ENCODE results near the gene DHX57.

DHX57 gene

GRCh38 chr2:38875576-38876367 lies at the start of gene DHX57, which contains the start of gene MORN2:
TSS of gene DHX57 (minus strand) at chr2:38875934. CDS start at chr2:38868405, 7,529 bp downstream.
TSS of gene MORN2 (plus strand) at chr2:38875976.
- H2AFZ ChIP-seq (ENCODE audit: low read length), result peak within 1 kb of the TSS; percentile 98

DNA sequence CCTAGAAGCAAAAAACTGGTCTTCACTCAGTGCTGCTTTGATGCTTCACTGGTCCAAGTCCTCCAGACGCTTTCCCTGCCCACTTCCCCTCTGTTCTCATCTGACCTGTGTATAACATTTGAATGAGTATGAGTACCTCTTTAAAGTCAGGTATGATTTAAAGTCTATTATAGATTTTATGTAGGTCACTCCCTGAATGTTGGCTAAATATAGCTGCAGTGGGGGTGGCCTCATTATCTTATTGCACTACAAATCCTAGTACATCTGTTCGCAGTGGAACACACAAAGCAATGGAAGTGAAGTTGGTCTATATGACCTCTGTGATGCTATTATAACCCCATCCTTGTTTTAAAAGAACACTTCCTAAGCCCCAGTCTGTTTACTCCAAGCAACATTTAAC lies 47.2 kb upstream of the DHX57 start:
- Histone ChIP-seq H3K79me2 (ENCODE audit: low read length) (no peaks in the 10 kb centered on the region), H3K4me1 (ENCODE audit: low read length) (no peaks in the 10 kb centered on the region), H2AFZ (ENCODE audit: low read length) (no peak overlapping the region), H3K27ac (ENCODE audit: low read length) (no peak overlapping the region), H3K9me3 (replicated peaks; ENCODE audit: insufficient read depth, low read length) (no peaks in the 10 kb centered on the region), H4K20me1 (ENCODE audit: insufficient read depth, low read length) (no peaks in the 10 kb centered on the region), H3K4me3 (ENCODE audit: low read length) (no peak overlapping the region), H3K9ac (ENCODE audit: low read length) (no peak overlapping the region), H3K27me3 (replicated peaks; ENCODE audit: insufficient read depth, low read length) (no peaks in the 10 kb centered on the region), H3K4me2 (ENCODE audit: low read depth, low read length) (no peak overlapping the region), H3F3A (ENCODE audit: insufficient read depth, low read length) (no peaks in the 10 kb centered on the region), H3K36me3 (replicated peaks; ENCODE audit: insufficient read depth, low read length) (no peaks in the 10 kb centered on the region), H3K9me2 (replicated peaks; ENCODE audit: insufficient read depth, low read length) (no peaks in the 10 kb centered on the region)
- TF ChIP-seq EZH2 (optimal IDR thresholded peaks at IDR 0.05; ENCODE audit: low read depth, low read length) (no peak), EZH2phosphoT487 (IDR thresholded peaks at IDR 0.05; ENCODE audit: low read length) (no peak), CTCF (IDR thresholded peaks at IDR 0.05; ENCODE audit: low read length) (no peak)
- DNase-seq, result no peak

More at GRCh38 chr2:38875576-38876367, at the start of gene DHX57, which contains the start of gene MORN2:
- no peaks in the 10 kb centered on the region for H3K36me3 ChIP-seq (replicated peaks; ENCODE audit: insufficient read depth, low read length)
- H3K9me3 ChIP-seq (replicated peaks; ENCODE audit: insufficient read depth, low read length), result no peaks in the 10 kb centered on the region
- H3K4me2 ChIP-seq (ENCODE audit: low read depth, low read length), result peak within 1 kb of the TSS; percentile 81
- H3K9ac ChIP-seq (ENCODE audit: low read length), result peak within 1 kb of the TSS; percentile 62
- H3K79me2 ChIP-seq (ENCODE audit: low read length), result peaks cover 11% of the 10 kb centered on the region
- H3K4me3 ChIP-seq (ENCODE audit: low read length), result peak within 1 kb of the TSS; percentile 86
- H3F3A ChIP-seq (ENCODE audit: insufficient read depth, low read length), result no peaks in the 10 kb centered on the region
- DNase-seq, result peak; percentile 82
- TF ChIP-seq CTCF (IDR thresholded peaks at IDR 0.05; ENCODE audit: low read length) (no peak), EZH2 (optimal IDR thresholded peaks at IDR 0.05; ENCODE audit: low read depth, low read length) (no peak), EZH2phosphoT487 (IDR thresholded peaks at IDR 0.05; ENCODE audit: low read length) (no peak)
- H3K9me2 ChIP-seq (replicated peaks; ENCODE audit: insufficient read depth, low read length), result no peaks in the 10 kb centered on the region
- H4K20me1 ChIP-seq (ENCODE audit: insufficient read depth, low read length), result no peaks in the 10 kb centered on the region
- H3K27me3 ChIP-seq (replicated peaks; ENCODE audit: insufficient read depth, low read length), result no peaks in the 10 kb centered on the region
- peaks cover 10% of the 10 kb centered on the region for H3K4me1 ChIP-seq (ENCODE audit: low read length)
- H3K27ac ChIP-seq (ENCODE audit: low read length), result no peak within 1 kb of the TSS

GRCh38 chr2:38922389-38922788 lies 46.7 kb upstream of the DHX57 start:
- H3K4me2 ChIP-seq (ENCODE audit: low read depth, low read length), result no peak overlapping the region
- no peaks in the 10 kb centered on the region for H3K9me3 ChIP-seq (replicated peaks; ENCODE audit: insufficient read depth, low read length)
- no peak overlapping the region for H3K9ac ChIP-seq (ENCODE audit: low read length)
- no peaks in the 10 kb centered on the region for H3K4me1 ChIP-seq (ENCODE audit: low read length)
- no peaks in the 10 kb centered on the region for H3K36me3 ChIP-seq (replicated peaks; ENCODE audit: insufficient read depth, low read length)
- H4K20me1 ChIP-seq (ENCODE audit: insufficient read depth, low read length), result no peaks in the 10 kb centered on the region
- no peaks in the 10 kb centered on the region for H3F3A ChIP-seq (ENCODE audit: insufficient read depth, low read length)
- no peak overlapping the region for H2AFZ ChIP-seq (ENCODE audit: low read length)
- TF ChIP-seq CTCF (IDR thresholded peaks at IDR 0.05; ENCODE audit: low read length), result no peak
- no peaks in the 10 kb centered on the region for H3K27me3 ChIP-seq (replicated peaks; ENCODE audit: insufficient read depth, low read length)
- no peaks in the 10 kb centered on the region for H3K79me2 ChIP-seq (ENCODE audit: low read length)
- no peak overlapping the region for H3K4me3 ChIP-seq (ENCODE audit: low read length)
- H3K9me2 ChIP-seq (replicated peaks; ENCODE audit: insufficient read depth, low read length), result no peaks in the 10 kb centered on the region
- DNase-seq, result no peak
- no peak overlapping the region for H3K27ac ChIP-seq (ENCODE audit: low read length)

Measured in MM.1S (cell line).